AG04449 (cell line): ENCODE data around the gene TSC22D4.
"Not testable (repeated sequence)": the region's sequence is repeated elsewhere in the genome, so short reads cannot be mapped to it uniquely, and the experiment has no call there.

Experiments used
- CTCF ChIA-PET: fragments of 350-600 bp; formaldehyde crosslinking; extraction: SDS; loops from one replicate; lab custom pipeline; 2021; ENCODE audit warnings: antibody characterized with exemption; lab: Yijun Ruan, JAX
- POLR2A ChIA-PET: fragments of 400-600, 350-600 bp; formaldehyde crosslinking; extraction: SDS; loops from one replicate; lab custom pipeline; 2020; ENCODE audit warnings: antibody characterized with exemption, inconsistent platforms; lab: Yijun Ruan, JAX
- DNase-seq: peaks from one replicate; pipeline ENCODE4 v3.0.0-alpha.2; 2010; ENCODE audit warnings: low read depth, low spot score
- H3K4me3 ChIP-seq: 2 replicates; pipeline ENCODE4 v1.5.1; 2011; ENCODE audit warnings: low read depth, mild to moderate bottlenecking, control low read depth, low read length
- TF ChIP-seq, protein P1 (sequence below): IDR thresholded peaks from one replicate; pipeline ENCODE4 v1.5.1; 2011; ENCODE audit warnings: mild to moderate bottlenecking, moderate library complexity, low read length, control low read depth, inconsistent platforms; ENCODE audit not compliant: insufficient read depth; ENCODE audit errors: missing control alignments

TSC22D4 gene

DNA sequence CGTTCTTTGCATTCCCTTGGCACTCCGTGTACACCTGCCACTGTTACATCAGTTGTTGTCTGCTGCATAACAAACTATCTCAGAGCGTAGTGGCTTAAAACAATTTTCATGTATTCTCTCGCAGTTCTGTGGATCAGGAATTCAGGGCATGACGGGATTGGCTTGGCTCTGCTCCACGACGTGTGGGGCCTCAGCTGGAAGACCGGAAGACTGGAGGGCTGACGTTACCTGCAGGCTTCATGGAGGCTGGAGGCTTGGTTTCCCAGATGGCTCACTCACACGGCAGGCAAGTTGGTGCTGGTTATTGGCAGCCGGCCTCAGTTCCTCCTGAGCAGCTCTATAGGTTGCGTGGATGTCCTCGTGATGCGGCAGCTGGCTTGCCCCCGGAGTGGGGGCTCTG is 30.2 kb upstream of the TSC22D4 start:
- ChIA-PET POLR2A (interaction anchor here (0.6 kb wide), 1 partner anchor 26 kb away, joined by 3 read pairs; the partner anchor contains the start of gene NYAP1), CTCF (interaction anchor here (1.0 to 1.7 kb wide), 4 partner anchors 26 to 45 kb away, joined by 3 to 5 read pairs (median 4); partner anchors contain the start of gene SPACDR)
- H3K4me3 ChIP-seq, result no peak overlapping the region
- peak; percentile 76 for DNase-seq
- TF ChIP-seq, protein P1, sequence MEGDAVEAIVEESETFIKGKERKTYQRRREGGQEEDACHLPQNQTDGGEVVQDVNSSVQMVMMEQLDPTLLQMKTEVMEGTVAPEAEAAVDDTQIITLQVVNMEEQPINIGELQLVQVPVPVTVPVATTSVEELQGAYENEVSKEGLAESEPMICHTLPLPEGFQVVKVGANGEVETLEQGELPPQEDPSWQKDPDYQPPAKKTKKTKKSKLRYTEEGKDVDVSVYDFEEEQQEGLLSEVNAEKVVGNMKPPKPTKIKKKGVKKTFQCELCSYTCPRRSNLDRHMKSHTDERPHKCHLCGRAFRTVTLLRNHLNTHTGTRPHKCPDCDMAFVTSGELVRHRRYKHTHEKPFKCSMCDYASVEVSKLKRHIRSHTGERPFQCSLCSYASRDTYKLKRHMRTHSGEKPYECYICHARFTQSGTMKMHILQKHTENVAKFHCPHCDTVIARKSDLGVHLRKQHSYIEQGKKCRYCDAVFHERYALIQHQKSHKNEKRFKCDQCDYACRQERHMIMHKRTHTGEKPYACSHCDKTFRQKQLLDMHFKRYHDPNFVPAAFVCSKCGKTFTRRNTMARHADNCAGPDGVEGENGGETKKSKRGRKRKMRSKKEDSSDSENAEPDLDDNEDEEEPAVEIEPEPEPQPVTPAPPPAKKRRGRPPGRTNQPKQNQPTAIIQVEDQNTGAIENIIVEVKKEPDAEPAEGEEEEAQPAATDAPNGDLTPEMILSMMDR, result no peak

GRCh38 chr7:100506356-100506923 is 27.4 kb upstream of the TSC22D4 start:
- TF ChIP-seq, protein P1, result no peak
- no peak for DNase-seq
- CTCF ChIA-PET, result interaction anchor here (1.3 to 3.2 kb wide), 3 partner anchors 24 to 58 kb away, joined by 5 to 19 read pairs (median 6); no protein-coding TSS in a partner anchor
- no peak overlapping the region for H3K4me3 ChIP-seq
- POLR2A ChIA-PET, result no interaction called here

DNA sequence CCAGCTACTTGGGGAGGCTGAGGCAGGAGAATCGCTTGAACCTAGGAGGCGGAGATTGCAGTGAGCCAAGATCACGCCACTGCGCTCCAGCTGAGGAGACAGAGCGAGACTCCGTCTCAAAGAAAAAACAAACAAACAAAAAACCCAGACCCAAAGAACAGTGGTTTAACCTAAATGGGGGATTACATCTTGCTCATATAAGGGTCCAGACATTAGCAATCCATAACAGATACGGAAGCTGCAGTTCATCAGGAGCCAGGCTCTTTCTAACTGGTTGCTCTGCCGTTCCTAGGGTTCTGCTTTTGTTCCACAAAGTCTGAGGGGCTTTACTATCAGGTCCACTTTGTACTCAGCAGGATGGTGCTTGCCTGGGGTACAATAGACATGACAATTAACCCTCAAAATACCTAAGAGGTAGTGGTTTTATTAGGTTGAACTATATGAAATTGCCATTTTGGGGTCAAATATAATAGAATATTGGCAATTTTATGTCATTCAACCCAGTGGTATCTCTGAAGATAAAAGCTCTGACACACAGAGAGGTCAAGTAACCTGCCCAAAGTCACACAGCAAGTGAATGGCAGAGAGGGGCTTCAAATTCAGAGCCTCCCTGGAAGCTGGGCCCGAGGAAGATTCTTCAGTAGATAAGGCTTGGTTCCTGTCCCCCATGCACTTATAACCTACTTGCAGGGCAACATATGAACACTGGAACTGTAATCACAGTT is 26.0 kb upstream of the TSC22D4 start:
- no peak for DNase-seq
- TF ChIP-seq, protein P1, result no peak
- CTCF ChIA-PET, result interaction anchor here (1.2 to 3.2 kb wide), 4 partner anchors 22 to 59 kb away, joined by 4 to 19 read pairs (median 6); no protein-coding TSS in a partner anchor
- POLR2A ChIA-PET, result no interaction called here
- H3K4me3 ChIP-seq, result no peak overlapping the region

GRCh38 chr7:100504031-100504430 is 25.0 kb upstream of the TSC22D4 start:
- POLR2A ChIA-PET, result not testable (repeated sequence)
- CTCF ChIA-PET, result interaction anchor here (1.2 to 3.2 kb wide), 3 partner anchors 21 to 60 kb away, joined by 4 to 19 read pairs (median 6); no protein-coding TSS in a partner anchor

GRCh38 chr7:100500743-100501142 is 21.7 kb upstream of the TSC22D4 start:
- CTCF ChIA-PET, H3K4me3 ChIP-seq, DNase-seq: not testable (repeated sequence)
- POLR2A ChIA-PET, result interaction anchor here (1.0 kb wide), 1 partner anchor 36 kb away, joined by 4 read pairs; no protein-coding TSS in a partner anchor

More at GRCh38 chr7:100504031-100504430, 25.0 kb upstream of the TSC22D4 start:
- not testable (repeated sequence) for DNase-seq, H3K4me3 ChIP-seq

- CTCF ChIA-PET, result interaction anchor here (0.7 to 3.1 kb wide), 6 partner anchors 12 to 85 kb away, joined by 3 to 27 read pairs (median 4); partner anchors contain the start of gene NYAP1
- POLR2A ChIA-PET, result interaction anchor here (0.7 to 1.1 kb wide), 2 partner anchors 18 to 38 kb away, joined by 3 read pairs; partner anchors contain the start of gene TSC22D4
- DNase-seq, result no peak
- no peak overlapping the region for H3K4me3 ChIP-seq
- TF ChIP-seq, protein P1, result no peak
Measured at GRCh38 chr7:100496509-100496908, 17.5 kb upstream of the TSC22D4 start.
